ENCODE measurements around the gene AFDN. TPM values are rescaled to one million over a fixed set of nuclear protein-coding genes. Genes with fewer than 3 reads are reported as not detected.
A peak's percentile ranks its signal among the peaks of the same experiment; 100 is the strongest.

Gene AFDN
- total RNA-seq, 4 donors from 2014 or later = 134 to 179 (median 144) TPM

DNA sequence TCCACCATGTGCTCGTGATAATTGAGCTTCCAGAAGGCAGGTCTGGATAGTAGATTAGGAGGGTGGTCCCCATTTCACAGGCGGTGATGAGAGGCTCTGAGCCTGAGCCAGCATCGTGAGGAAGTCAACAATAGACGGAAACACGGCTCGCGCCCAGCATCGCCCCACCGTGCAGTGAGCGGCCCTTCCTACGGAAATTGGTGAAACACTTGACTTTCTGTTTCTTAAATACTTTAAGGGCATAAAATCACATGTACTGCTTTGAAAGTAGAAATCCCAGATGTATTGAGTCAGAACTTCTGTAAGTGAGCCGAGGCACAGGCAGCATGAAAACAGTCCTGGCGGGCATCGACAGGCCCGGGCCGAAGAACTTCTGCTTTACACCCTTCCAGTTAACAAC, 166.5 kb downstream of the AFDN start:
- peak overlapping the region in 1 of 4 donors; percentile 44 for H3K27ac ChIP-seq
- DNase-seq (ENCODE audit: low spot score in 2 of 2) = no peak
- H3K4me1 ChIP-seq = no peaks in the 10 kb centered on the region
- TF ChIP-seq, protein P1, sequence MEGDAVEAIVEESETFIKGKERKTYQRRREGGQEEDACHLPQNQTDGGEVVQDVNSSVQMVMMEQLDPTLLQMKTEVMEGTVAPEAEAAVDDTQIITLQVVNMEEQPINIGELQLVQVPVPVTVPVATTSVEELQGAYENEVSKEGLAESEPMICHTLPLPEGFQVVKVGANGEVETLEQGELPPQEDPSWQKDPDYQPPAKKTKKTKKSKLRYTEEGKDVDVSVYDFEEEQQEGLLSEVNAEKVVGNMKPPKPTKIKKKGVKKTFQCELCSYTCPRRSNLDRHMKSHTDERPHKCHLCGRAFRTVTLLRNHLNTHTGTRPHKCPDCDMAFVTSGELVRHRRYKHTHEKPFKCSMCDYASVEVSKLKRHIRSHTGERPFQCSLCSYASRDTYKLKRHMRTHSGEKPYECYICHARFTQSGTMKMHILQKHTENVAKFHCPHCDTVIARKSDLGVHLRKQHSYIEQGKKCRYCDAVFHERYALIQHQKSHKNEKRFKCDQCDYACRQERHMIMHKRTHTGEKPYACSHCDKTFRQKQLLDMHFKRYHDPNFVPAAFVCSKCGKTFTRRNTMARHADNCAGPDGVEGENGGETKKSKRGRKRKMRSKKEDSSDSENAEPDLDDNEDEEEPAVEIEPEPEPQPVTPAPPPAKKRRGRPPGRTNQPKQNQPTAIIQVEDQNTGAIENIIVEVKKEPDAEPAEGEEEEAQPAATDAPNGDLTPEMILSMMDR (IDR thresholded peaks at IDR 0.05) = no peak
- TF ChIP-seq EP300 (IDR thresholded peaks at IDR 0.05) = peak in 1 of 2 donors; percentile 61
- no peak for TF ChIP-seq POLR2A (IDR thresholded peaks at IDR 0.05)
- WGBS, 2 donors = 63 to 66% methylated on average over 16 of the region's 16 CpGs
- no peak overlapping the region for H3K4me3 ChIP-seq
- H3K36me3 ChIP-seq = no peaks in the 10 kb centered on the region
- no peaks in the 10 kb centered on the region for H3K27me3 ChIP-seq
- H3K9me3 ChIP-seq = peaks cover 0 to 10% (median 0%) of the 10 kb centered on the region in 4 donors

DNA sequence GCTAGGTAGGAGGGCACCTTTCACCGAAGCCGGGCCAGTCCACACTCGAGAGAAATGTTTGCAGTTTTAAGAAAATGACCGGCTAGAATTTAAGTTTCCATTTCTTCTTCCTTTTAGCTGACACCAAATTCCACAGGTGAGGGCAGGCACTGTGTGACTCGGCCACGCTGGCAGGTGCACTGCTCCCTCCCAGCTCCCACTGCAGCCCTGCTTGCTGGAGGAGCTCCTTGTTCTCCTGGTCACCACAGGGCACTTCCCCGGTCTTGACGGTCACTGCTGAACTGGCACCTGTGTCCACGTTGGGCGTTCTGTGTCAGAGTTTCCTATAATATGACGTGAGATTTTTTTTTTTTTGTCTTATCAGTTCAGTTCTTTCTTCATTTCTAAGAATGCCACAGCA, 167.1 kb downstream of the AFDN start:
- Histone ChIP-seq H3K4me1 (no peaks in the 10 kb centered on the region), H3K27me3 (no peaks in the 10 kb centered on the region), H3K27ac (peak overlapping the region in 1 of 4 donors; percentile 44), H3K36me3 (no peaks in the 10 kb centered on the region), H3K4me3 (no peak overlapping the region), H3K9me3 (peaks cover 0 to 10% (median 0%) of the 10 kb centered on the region in 4 donors)
- WGBS, 2 donors = 87 to 88% methylated on average over 11 of the region's 11 CpGs
- TF ChIP-seq POLR2A (IDR thresholded peaks at IDR 0.05) = no peak
- TF ChIP-seq EP300 (IDR thresholded peaks at IDR 0.05) = no peak
- TF ChIP-seq, protein P1 (IDR thresholded peaks at IDR 0.05) = no peak
- no peak for DNase-seq (ENCODE audit: low spot score in 2 of 2)

DNA sequence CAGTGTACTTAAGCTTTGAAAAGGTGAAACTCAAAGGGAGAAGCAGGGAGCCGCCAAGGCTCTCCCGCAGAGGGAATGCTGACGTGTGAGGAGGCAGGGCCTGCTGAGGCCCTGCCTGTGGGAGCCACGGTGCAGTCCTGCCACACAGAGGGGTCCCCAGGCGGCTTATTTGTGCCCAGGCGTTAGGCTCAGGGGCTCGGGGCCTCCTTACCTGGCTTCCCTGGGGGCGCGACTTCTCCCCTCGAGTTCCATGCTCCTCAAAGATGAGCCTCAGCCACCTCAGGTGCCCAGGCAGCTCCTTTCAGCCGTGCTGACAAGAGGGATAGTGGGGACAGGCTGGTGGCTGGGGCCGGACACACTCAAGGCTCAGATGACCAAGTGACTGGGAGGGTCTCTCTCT, 168.6 kb downstream of the AFDN start:
- H3K36me3 ChIP-seq = no peaks in the 10 kb centered on the region
- TF ChIP-seq POLR2A (IDR thresholded peaks at IDR 0.05) (no peak), EP300 (IDR thresholded peaks at IDR 0.05) (no peak)
- TF ChIP-seq, protein P1 (IDR thresholded peaks at IDR 0.05) = no peak
- H3K27me3 ChIP-seq = no peaks in the 10 kb centered on the region
- DNase-seq (ENCODE audit: low spot score in 2 of 2) = no peak
- no peak overlapping the region for H3K27ac ChIP-seq
- no peak overlapping the region for H3K4me3 ChIP-seq
- no peaks in the 10 kb centered on the region for H3K4me1 ChIP-seq
- H3K9me3 ChIP-seq = peaks cover 0 to 4% (median 0%) of the 10 kb centered on the region in 4 donors
- WGBS, 2 donors = 86 to 94% methylated on average over 12 of the region's 12 CpGs

DNA sequence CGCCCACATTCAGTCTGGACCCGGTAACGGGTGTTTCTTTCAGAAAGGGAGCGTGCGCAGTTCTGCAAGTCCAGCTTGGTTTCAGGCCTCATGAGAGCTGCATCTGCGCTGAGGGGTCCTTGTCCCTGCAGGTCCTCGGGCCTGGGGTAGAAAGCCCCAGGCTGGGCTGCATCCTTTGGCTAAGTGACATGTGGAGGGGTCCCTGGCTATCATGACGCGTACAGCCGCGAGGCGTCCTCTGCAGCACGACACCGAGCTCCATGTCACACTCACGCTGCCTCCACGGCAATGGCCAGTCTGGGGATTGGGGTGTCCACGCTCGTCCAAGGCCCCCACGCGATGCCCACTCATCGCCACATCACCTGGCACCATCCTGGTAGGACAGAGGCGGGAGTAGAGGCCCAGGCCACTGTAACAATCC, 169.0 kb downstream of the AFDN start:
- TF ChIP-seq EP300 (IDR thresholded peaks at IDR 0.05) (no peak), POLR2A (IDR thresholded peaks at IDR 0.05) (no peak)
- TF ChIP-seq, protein P1 (IDR thresholded peaks at IDR 0.05) = no peak
- Histone ChIP-seq H3K27ac (no peak overlapping the region), H3K4me1 (no peaks in the 10 kb centered on the region), H3K27me3 (no peaks in the 10 kb centered on the region), H3K4me3 (no peak overlapping the region), H3K36me3 (no peaks in the 10 kb centered on the region), H3K9me3 (no peaks in the 10 kb centered on the region)
- WGBS, 2 donors = 95 to 96% methylated on average over 21 to 22 of the region's 22 CpGs
- no peak for DNase-seq (ENCODE audit: low spot score in 2 of 2)

DNA sequence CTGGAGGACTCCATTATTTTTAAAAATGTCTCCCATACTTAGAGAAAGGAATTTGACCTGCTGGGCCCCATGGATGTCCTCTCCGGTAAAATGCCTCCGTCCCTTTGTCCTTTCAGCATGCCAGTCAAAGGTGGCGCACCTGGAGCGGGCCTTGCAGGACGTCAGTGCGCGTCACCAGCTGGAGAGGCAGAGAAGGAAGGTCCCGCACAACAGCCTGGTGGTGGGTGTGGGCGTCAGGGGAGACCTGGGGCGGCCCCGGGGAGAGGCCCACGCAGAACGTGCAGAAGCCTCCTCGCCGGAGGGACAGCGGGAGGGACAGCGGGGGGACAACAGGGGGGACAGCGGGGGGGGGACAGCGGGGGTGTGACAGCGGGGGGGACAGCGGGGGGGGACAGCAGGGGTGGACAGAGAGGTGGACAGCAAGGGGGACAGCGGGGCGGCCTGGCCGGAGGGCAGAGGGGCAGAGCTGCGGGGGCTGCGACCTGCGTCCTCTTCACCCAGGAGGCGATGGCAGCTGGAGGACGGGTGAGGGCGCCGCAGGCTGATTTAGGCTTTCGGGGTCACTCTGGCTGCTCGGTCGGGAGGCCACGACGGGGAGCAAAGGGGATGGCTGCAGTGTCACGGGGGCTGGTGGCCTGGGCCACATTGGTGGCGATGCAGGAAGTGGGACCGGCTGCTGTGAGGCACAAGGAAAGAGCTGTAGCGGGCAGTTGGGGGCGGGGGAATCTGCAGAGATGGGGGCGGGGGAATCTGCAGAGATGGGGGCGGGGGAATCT, 169.9 kb downstream of the AFDN start:
- DNase-seq (ENCODE audit: low spot score in 2 of 2) = no peak
- WGBS, 2 donors = 66 to 77% methylated on average over 32 to 37 of the region's 43 CpGs
- H3K27me3 ChIP-seq = no peaks in the 10 kb centered on the region

More for the DNA sequence above, 169.9 kb downstream of the AFDN start:
- H3K36me3 ChIP-seq = no peaks in the 10 kb centered on the region
- TF ChIP-seq EP300 (IDR thresholded peaks at IDR 0.05) (no peak), POLR2A (IDR thresholded peaks at IDR 0.05) (no peak)
- TF ChIP-seq, protein P1 (IDR thresholded peaks at IDR 0.05) = no peak
- no peaks in the 10 kb centered on the region for H3K9me3 ChIP-seq
- no peak overlapping the region for H3K27ac ChIP-seq
- H3K4me1 ChIP-seq = no peaks in the 10 kb centered on the region
- no peak overlapping the region for H3K4me3 ChIP-seq
